K562 (cell line): Measurements from ENCODE around the gene PFN3. TPM values are rescaled to one million over a fixed set of nuclear protein-coding genes. Genes with fewer than 3 reads are reported as not detected.

Source experiments
- ATF6 ChIP-seq: sonication (generic); formaldehyde crosslinking; IDR thresholded peaks from 2 replicates; pipeline ENCODE4 v1.4.0; 2020; ENCODE audit warnings: mild to moderate bottlenecking, missing genetic modification reagents
- E2F6 ChIP-seq, 2 experiments: IDR thresholded peaks; 2 replicates each; pipeline ENCODE4 v1.6.1; 2011; ENCODE audit warnings: borderline replicate concordance in 1 of 2, control low read depth in 1 of 2, low read depth in 1 of 2, low read length in 1 of 2, mild to moderate bottlenecking in 1 of 2, mixed read lengths in 1 of 2, moderate library complexity in 1 of 2; ENCODE audit not compliant: insufficient read depth in 1 of 2, insufficient read length in 1 of 2, poor library complexity in 1 of 2, severe bottlenecking in 1 of 2; ENCODE audit errors: extremely low read depth in 1 of 2
- MCM2 ChIP-seq: fragments of 450-650 bp; IDR thresholded peaks from 2 replicates; pipeline ENCODE4 v1.6.1; 2017; ENCODE audit warnings: low read depth, mild to moderate bottlenecking
- MECOM ChIP-seq: fragments of 250-450 bp; sonication (Bioruptor Pico); IDR thresholded peaks from 2 replicates; pipeline ENCODE4 v1.8.0; 2022; ENCODE audit warnings: inconsistent platforms
- NUFIP1 ChIP-seq: fragments of 450-650 bp; IDR thresholded peaks from 2 replicates; pipeline ENCODE4 v1.6.1; 2018; ENCODE audit not compliant: partially characterized antibody
- PYGO2 ChIP-seq: fragments of 450-650 bp; IDR thresholded peaks from 2 replicates; pipeline ENCODE4 v1.6.1; 2016; ENCODE audit warnings: mild to moderate bottlenecking, missing genetic modification characterization, moderate library complexity, missing compliant biosample characterization
- RHOXF2B ChIP-seq: fragments of 250-450 bp; sonication (Bioruptor Pico); conservative IDR thresholded peaks from 2 replicates; pipeline ENCODE4 v1.5.1; 2021
- SRSF7 ChIP-seq: fragments of 200-400 bp; formaldehyde crosslinking; optimal IDR thresholded peaks from 2 replicates; pipeline ENCODE3; 2017; ENCODE audit warnings: mild to moderate bottlenecking, low read depth, low read length
- TAF1 ChIP-seq: IDR thresholded peaks from 2 replicates; pipeline ENCODE4 v1.6.1; 2011; ENCODE audit warnings: mild to moderate bottlenecking, low read length, moderate library complexity; ENCODE audit not compliant: insufficient read depth, control insufficient read depth, severe bottlenecking; ENCODE audit errors: extremely low read depth
- ZBTB2 ChIP-seq: fragments of 450-650 bp; IDR thresholded peaks from 2 replicates; pipeline ENCODE4 v1.6.1; 2016; ENCODE audit warnings: antibody characterized with exemption
- ZBTB33 ChIP-seq: sonication (generic); formaldehyde crosslinking; IDR thresholded peaks from 2 replicates; pipeline ENCODE4 v1.8.1; 2023; ENCODE audit warnings: mild to moderate bottlenecking, missing genetic modification reagents
- ZNF140 ChIP-seq: fragments of 250-450 bp; sonication (Bioruptor Pico); IDR thresholded peaks from 2 replicates; pipeline ENCODE4 v1.8.0; 2021; ENCODE audit warnings: moderate library complexity, mild to moderate bottlenecking, inconsistent platforms
- ZNF398 ChIP-seq: fragments of 250-450 bp; sonication (Bioruptor Pico); IDR thresholded peaks from 2 replicates; pipeline ENCODE4 v1.8.0; 2021; ENCODE audit warnings: moderate library complexity, mild to moderate bottlenecking, inconsistent platforms
- polyA plus RNA-seq, 8 experiments: library from polyadenylated mRNA; depleted of rRNA in 4 of 8; stranded (reverse) in 5 of 8; unstranded in 3 of 8; fragments of >200 nt; fragmentation: Nextera tagmentation in 2 of 8; fragmentation: Illumina TruSeq in 1 of 8; extraction: Ambion mirVana in 2 of 8; extraction: Trizol in 1 of 8; gene quantifications; 2 replicates each; pipeline versions ENCODE4 v1.2.1 to v1.2.3, GENCODE V29; 2011 to 2014; ENCODE audit warnings: inconsistent platforms in 1 of 8, missing spikeins in 1 of 8
- total RNA-seq, 7 experiments: library from RNA; depleted of rRNA in 6 of 7; stranded (reverse); fragments of >200 nt in 6 of 7; fragmentation: Illumina TruSeq in 2 of 7; extraction: Trizol in 2 of 7; gene quantifications; 2 replicates each; pipeline versions ENCODE4 v1.2.1 to v1.2.3, GENCODE V29; 2011 to 2021; ENCODE audit warnings: low replicate concordance in 1 of 7
- TF ChIP-seq, protein P1 (sequence below): IDR thresholded peaks from 2 replicates; pipeline ENCODE4 v1.6.1; 2014; ENCODE audit warnings: antibody characterized with exemption
- TF ChIP-seq, protein P2 (sequence below): fragments of 450-650 bp; formaldehyde crosslinking; IDR thresholded peaks from 2 replicates; pipeline ENCODE4 v1.4.0; 2020; ENCODE audit warnings: mild to moderate bottlenecking, moderate library complexity

The PFN3 gene
- total and polyA plus RNA-seq, 9 of the 15 experiments (the other 6 are each of a cell fraction or from before 2014, with no cell fraction given) = not detected

GRCh38 chr5:177403102-177403791 lies 2.8 kb upstream of the PFN3 start (continued):
- TF ChIP-seq ZBTB2 = no peak
- TF ChIP-seq RHOXF2B (CRISPR knock-in tag) = no peak
- TF ChIP-seq E2F6 (IDR thresholded peaks at IDR 0.05; ENCODE audit: borderline replicate concordance in 1 of 2, extremely low read depth in 1 of 2, insufficient read depth in 1 of 2, insufficient read length in 1 of 2, low read depth in 1 of 2, low read length in 1 of 2, poor library complexity in 1 of 2, severe bottlenecking in 1 of 2) = peak in 1 of 2 experiments; percentile 21
- TF ChIP-seq, protein P1, sequence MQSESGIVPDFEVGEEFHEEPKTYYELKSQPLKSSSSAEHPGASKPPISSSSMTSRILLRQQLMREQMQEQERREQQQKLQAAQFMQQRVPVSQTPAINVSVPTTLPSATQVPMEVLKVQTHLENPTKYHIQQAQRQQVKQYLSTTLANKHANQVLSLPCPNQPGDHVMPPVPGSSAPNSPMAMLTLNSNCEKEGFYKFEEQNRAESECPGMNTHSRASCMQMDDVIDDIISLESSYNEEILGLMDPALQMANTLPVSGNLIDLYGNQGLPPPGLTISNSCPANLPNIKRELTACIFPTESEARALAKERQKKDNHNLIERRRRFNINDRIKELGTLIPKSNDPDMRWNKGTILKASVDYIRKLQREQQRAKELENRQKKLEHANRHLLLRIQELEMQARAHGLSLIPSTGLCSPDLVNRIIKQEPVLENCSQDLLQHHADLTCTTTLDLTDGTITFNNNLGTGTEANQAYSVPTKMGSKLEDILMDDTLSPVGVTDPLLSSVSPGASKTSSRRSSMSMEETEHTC = no peak
- no peak for TF ChIP-seq ATF6 (CRISPR knock-in tag)
- no peak for TF ChIP-seq ZNF140
- no peak for TF ChIP-seq NUFIP1
- TF ChIP-seq ZNF398 = no peak
- no peak for TF ChIP-seq MECOM
- no peak for TF ChIP-seq MCM2
- TF ChIP-seq ZBTB33 (CRISPR knock-in tag) = peak; percentile 97
- TF ChIP-seq PYGO2 (tag) = no peak
- TF ChIP-seq, protein P2, sequence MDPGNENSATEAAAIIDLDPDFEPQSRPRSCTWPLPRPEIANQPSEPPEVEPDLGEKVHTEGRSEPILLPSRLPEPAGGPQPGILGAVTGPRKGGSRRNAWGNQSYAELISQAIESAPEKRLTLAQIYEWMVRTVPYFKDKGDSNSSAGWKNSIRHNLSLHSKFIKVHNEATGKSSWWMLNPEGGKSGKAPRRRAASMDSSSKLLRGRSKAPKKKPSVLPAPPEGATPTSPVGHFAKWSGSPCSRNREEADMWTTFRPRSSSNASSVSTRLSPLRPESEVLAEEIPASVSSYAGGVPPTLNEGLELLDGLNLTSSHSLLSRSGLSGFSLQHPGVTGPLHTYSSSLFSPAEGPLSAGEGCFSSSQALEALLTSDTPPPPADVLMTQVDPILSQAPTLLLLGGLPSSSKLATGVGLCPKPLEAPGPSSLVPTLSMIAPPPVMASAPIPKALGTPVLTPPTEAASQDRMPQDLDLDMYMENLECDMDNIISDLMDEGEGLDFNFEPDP = no peak
- peak; percentile 70 for TF ChIP-seq SRSF7
- TF ChIP-seq TAF1 = no peak
